Dedifferentiated amniotic fluid mesenchymal stem cell (primary cell): ENCODE measurements around the gene DUSP14.

Experiments used
- DNase-seq: peaks from one replicate; pipeline ENCODE4 v3.0.0-alpha.2; 2016; ENCODE audit errors: extremely low spot score

DUSP14 gene

DNA sequence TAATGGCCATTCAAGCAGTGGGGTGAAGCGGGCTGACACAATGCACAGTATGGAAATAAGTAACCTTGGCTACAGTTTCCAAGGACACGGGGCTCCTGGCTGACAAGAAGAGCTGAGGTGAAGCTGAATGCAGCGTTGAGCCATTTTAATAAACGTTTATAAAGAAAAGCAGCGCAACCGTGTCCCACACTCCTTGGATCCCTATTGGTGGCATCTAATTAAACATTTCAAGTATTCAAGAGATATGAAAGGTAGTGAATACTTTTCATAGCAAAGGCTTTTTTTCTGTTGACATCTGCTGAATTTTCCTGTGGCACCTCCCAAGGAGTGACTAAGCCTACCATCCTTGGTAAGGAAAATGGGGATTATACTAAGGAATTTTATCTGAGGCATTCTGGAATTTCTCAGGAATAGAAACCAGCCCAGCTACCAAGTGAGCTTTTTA, 26.5 kb downstream of the DUSP14 start:
- no peak for DNase-seq

DNA sequence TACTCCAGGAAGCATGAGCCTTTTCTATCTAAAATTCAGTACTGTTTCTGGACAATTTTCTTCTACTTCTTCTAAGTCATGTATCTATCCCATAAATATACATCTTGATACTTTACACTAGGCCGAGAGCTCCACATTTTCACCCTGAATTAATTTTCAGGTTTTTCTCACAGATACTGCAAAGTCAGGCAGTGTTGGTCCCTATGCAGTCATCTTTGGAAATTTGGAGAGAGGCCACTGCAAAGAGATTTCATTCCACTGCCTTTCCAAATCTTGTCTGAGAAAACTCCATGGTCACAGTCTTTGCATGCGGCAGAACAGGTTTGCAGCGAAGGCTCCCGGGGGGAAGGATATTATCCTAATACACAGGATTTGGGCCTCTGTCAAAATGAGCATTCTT, 28.2 kb downstream of the DUSP14 start:
- no peak for DNase-seq

DNA sequence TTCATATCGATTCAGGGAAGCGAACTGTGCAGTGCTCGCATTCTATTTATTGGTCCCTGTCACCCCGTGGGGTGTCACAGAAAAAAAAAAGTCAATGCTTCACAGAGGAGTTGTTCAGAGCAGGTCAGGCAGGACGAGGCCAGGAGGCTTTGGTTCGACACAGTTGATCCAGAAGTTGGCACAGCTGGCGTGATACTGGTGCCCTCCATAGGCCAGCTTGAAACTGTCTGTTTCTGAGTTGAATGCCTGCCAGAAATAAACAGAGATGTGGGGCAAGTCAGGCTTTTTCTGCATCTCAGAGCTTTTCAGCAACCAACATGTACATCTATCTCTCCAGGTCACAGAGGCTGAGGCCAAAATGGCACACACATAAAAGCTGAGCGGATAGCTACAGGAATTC, 29.1 kb downstream of the DUSP14 start:
- DNase-seq: no peak

DNA sequence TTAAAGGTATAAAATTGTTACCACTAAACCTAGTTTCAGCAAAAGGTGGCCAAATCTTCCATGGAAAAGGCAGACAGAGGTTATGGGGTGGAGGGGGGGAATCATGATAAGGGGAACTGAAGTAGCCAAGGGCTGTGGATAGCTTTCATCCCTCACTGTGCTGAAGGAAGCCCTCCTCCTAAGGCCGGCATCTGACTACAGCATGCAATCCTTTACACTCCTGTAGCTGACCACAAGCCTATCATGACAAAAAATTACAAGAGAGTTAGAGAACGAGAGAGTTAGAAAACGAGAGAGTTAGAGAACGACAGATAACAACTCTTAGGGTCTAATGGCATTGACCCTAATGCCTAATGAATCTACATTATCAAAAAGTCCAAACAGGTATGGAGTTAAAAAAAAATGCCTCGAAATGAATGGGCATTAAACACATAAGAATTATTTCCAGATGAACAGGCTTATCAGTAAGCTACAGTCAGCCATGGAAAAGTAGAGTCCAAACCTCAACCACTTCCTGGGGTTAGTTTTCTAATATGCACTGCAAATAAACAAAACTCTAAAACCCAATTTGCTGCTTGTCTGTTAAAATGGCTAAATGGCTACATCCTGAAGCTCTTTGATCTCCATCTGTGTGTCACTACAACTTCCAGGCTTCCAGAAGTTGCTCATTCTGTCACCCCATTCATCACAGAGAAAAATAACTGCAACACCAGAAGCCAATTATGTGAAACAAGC, 29.7 kb downstream of the DUSP14 start:
- no peak for DNase-seq

DNA sequence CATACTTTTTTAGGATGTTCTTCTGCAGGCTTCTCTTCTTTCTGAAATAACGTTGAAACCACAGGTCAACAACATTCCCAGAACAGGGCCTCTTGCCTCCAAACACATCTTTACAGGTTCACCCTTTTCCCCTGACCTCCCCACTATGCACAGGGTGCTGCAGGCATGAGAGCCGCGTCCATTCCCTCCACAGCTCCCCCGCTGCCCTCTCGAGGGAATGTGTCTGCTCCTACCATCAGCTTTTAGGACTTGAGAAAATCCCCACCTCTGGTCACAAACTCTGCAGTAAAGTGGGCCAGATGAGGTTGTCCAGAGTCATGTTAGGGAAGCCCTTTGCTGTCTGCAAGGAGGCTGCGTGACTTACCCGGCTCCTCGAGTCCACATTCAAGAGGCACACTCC, 30.5 kb downstream of the DUSP14 start:
- no peak for DNase-seq

DNA sequence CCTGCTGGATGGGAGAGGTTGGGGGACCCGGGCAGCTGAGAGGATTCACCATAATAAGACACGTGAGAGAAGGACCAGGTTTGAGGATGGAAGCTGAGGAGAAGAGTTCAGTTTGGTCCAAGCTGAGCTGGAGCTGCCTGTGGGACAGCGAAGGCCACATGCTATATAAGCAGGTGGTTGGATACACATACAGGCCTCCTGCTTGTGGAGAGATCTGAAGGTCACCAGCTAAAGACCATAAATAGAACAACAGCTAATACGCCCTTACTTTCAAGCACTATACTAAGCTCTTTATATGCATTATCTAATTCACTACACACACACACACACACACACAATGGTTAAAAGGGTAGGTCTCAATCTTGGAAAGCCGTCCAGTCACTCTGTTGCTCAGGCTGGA, 32.1 kb downstream of the DUSP14 start:
- no peak for DNase-seq

DNA sequence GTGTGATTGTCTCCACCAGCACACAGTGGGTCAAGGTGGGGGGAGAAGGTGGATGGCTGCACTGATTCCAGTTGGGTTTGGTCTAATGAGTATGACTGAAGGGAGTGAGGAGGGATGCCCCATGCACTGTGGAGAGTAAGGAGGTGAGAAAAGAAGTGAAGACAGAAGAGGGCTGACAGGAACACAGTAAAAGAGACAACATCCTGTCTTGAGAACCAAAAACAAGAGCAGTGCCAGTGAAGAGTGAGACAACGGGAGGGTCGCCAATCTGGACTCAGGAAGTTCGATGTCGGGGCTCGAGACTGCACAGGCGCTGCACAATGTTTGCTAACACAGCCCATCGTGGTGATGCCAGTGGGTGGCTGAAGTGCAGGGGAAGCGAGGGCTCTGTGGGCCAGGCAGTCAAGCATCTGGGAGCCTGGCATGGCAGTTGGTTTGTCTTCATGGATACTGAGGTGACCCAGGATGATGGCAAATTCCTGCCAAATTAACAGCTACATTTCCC, 34.1 kb downstream of the DUSP14 start:
- no peak for DNase-seq

DNA sequence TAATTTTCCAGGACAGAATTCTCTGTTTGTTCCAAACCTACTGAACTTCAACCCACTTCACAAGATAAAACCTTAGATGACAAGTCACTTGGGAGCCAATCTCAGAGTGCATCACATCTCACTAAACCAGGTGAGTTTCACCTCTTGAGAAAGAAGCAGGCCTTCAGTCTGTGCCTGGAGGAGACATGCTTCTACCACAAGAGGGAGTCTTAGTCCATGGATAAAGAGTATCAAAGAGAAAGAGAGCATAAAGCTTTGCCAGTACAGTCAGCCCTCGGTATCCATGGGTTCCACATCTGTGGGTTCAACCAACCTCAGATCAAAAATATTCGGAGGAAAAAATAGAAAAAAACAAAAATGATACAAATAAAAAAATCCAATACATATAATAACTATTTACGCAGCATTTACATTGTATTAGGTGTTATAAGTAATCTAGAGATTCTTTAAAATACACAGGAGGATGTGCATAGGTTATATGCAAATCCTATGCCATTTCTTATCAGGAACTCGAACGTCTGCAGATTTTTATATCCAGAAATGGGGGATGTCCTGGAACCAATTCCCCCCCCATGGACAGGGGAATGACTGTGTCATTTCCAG, 37.7 kb downstream of the DUSP14 start:
- DNase-seq: peak; percentile 63

DNA sequence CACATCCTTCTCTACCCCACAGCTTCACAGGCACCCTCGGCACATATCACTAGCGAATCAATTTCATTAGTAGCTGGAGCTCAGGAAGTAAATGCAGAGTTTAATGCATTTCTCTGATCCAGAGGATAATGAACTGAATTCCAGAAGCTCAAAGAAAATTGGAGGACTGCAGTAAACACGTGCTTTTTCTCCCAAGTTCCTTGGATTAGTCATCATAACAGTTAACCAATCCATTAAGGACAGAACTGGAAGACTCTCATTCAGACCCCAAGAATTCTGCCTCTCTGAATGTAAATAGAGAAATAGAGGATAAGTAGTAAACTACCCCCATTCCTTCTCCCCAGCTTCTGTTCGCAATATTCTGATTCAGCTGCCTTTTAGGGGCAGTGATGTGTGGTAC, 40.7 kb downstream of the DUSP14 start:
- no peak for DNase-seq

DNA sequence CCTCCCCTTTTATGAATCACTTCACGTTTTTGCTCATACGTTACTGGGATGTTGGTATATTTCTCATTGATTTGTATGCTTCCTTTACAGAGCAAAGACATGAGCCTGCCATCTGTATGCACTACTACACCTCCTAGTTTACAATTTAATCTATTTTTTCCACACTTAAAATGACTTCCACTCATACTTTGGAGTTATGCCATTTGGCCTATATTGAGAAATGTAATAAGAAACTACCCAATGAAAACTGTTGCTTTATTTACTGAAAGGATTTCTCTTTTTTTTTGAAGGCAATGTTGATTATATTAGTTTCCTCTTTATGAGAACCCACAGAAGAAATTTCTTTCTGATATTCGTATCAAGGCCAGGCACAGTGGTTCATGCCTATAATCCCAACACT, 43.1 kb downstream of the DUSP14 start:
- DNase-seq: no peak

DNA sequence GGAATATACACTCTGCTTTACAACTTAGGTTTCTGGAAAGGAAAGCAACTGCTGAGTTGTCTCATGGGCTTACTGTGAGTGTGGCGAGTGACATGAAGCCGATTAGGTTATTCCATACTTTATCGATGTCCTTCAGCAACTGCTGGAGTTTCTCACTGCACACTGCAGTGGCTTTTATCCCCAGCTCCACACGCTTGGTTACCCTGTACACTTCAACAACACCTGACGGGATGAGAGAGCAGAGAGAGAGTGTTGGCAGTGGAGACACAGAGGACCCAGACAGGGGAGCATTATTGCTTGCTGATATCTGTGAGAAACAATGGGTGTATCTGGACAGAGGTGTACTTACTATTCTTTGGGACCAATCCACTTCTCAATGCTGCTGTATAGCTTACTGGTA, 46.2 kb downstream of the DUSP14 start:
- DNase-seq: no peak

DNA sequence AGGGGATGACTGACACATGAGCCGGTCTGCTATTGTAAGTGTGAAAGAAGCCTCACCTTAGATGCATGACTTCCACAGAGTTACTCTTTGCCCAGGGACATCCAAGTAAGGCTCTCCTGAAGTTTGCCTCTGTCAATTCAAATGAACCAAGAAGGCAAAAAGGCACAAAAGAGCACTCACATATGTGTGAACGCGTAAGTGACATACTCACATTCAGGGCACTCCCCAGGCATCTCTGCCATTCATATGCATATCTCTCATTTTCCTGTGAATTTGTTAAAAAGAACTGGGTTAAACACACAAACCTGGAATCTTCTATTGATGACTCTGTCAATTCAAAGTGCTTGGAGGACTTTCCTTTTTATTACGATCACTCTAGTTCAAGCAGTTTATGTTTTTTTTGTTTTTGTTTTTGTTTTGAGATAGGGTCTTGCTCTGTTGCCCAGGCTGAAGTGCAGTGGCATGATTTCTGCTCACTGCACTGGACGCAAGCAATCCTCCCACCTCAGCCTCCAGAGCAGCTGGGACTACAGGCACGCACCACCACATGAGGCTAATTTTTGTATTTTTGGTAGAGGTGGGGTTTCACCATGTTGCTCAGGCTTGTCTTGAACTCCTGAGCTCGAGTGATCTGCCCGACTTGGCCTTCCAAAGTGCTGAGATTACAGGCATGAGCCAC, 49.4 kb downstream of the DUSP14 start:
- no peak for DNase-seq

DNA sequence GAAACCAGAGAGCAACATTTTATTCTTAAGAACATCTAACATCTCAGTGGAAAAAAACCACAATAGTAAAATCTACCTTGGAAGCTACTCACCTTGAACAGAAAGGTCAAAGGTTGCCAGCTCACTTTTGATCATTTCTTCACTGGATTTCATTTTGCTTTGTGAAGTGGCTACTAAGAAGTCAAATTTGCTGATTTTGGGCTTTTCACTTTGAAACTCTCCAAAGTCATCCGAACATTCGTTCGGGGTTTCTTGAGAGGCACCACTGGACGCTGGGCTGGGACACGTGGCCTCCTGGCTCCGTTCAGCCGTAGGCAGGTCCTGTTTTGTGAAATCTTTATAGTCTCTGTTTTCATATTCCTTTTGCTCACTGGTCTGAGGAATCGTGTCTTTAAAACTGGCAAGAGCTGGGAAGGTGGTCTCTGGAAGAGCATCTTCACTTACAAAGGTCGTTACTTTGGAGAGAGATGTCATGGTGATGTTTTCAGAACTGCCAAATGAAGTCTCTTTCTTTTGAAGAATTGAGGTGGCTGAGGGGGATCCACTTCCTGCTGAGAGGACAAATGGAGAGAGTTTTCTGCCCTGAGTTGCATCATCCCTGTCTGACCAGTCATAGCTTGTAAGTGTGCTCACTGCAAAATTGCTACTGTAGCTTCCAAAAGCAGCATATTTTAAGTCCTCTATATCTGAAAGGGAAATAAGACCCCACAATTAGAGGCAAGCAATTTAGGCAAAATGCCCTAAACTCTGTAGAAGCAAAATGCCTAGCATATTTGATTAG, 52.4 kb downstream of the DUSP14 start:
- DNase-seq: peak; percentile 83

DNA sequence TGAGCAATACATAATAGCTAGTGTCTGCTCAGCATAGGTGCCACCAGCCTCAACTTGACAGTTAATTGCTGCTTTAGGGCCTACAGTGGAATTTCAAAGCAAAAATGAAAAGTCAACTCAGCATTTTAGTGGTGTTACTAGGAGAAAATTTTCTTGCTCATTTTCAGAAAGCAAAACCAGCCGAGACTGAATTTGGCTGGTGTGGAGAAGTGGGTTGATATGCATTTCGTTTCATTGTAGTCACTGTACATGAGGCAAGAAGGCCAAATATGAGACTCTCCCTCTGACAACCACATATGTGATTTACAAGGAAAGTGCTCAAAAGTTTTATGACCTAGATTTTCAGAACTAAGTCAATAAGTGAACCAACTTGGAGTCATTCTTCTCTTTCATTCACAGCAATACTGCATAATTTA, 54.0 kb downstream of the DUSP14 start:
- no peak for DNase-seq

DNA sequence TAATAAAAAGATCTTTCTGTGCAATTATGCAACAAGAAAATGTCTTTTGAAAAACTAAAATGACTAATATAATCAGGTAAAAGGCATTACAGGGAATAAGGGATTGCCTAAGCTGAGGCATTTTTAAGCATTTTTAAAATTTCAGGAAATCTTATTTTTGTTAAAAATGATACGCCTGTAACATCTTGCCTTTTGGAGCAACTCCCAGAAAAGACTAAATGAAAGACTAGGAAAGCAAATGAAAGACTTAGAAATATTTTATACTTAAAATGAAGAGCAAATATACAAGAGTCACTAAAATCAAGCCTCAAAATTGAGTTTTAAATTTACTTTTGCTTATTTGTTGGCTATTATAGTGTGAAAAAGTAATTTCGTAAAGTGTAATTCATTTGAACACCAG, 55.8 kb downstream of the DUSP14 start:
- no peak for DNase-seq

DNA sequence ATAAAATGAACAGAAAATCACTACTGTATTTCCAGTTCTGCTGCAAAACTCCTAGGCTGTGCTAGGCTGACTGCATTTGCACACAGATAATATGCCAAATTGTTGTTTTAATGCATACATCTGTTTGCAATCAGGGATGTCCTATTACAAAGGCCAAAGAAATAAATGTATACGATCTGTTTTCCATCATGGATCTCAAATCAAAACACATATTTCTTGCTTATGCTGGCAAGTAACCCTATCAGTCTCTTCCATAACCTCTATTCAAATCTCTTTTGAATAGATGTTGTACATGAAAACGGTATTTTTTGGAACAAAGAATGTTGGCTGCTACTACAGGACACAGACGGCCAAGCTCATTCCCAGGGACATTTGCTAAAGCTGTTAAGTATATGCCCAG, 56.6 kb downstream of the DUSP14 start:
- no peak for DNase-seq

DNA sequence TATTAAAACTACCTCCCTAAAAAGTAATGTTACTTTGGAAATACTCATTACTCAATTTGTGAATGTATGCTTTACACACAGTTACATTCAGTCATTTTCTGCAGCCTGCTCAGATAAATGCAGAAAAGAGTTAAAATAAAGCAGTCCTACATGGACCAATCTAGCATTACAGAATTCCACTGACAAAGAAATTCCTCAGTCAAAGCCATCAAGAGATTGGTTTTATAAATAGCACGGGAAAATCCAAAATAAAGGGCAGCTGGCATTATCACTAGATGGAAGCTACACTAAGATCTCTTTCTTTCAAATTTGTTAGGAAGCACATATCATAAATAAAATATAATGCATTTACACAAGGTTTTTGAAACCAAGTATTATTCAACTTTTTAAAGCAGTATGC, 58.3 kb downstream of the DUSP14 start:
- no peak for DNase-seq

DNA sequence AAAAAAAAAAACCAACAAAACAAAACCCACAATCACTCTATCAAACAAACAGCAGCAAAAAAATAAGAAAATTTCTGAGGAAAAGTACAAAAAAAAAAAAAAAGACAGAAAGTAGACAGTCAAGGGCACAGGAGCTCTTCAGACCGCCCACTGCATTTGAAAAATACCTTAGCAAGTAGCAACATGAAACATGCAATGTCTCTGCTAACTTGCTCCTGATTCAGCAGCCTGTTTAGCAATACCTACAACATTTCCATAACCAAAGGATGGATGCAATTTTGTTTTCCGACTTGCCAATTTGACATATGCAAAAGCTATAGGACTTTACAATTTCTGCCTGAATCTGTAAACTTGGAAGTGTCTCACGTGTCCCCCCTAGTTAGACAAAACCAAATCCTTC, 62.1 kb downstream of the DUSP14 start:
- DNase-seq: no peak

DNA sequence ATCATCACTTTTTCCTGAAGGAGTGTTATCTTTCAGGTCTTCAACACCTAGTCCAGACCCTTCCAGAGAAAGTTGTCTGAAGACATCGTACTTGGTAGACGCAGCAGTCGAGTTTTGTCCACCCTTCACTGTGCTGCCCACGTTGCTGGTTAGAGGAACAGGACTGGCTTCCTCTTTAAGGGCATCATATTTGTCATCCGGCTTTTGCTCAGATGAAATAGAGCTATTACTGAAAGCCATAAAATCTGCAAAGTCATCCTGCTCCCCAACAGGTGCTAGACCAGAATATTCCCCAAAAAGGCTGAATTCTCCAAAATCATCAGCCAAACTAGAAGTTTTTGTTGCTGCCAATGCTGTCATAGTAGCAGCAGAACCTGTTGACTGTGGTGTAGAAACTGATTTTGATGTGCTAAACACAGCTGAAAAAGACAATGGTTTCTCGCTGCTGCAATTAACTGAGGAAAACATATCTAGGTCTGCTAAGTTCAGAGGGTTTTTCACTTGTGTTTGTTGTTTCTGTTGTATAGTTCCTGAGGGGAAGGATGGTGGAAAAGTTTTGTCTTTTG, 63.8 kb downstream of the DUSP14 start:
- DNase-seq: no peak

DNA sequence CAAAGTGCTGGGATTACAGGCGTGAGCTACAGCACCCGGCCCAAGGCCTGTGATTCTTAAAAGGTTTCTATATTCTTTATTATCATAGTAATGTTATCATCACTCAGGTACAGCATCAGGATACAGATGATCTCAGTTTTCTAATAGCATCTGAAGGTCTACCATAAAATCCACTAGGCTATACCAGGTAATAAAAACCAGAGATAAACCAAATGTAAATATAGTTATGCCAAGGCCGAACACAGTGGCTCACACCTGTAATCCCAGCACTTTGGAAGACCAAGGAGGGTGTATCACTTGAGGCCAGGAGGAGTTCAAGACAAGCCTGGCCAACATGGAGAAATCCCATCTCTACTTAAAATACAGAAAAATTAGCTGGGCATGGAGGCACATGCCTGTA, 65.7 kb downstream of the DUSP14 start:
- no peak for DNase-seq

DNA sequence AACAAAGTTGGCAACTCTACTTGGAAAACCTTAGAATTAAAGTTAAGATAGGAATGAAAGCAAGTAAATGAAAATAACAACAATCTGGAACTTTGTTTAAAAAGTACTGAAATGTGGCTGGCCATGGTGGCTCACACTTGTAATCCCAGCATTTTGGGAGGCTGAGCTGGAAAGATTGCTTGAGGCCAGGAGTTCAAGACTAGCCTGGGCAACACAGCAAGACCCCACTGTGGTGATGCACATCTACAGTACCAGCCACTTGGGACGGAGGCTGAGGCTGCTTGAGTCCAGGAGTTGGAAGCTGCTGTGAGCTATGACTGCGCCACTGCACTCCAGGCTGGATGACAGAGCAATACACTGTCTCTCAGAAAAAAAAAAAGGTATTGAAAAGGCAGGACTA, 67.8 kb downstream of the DUSP14 start:
- DNase-seq: no peak

DNA sequence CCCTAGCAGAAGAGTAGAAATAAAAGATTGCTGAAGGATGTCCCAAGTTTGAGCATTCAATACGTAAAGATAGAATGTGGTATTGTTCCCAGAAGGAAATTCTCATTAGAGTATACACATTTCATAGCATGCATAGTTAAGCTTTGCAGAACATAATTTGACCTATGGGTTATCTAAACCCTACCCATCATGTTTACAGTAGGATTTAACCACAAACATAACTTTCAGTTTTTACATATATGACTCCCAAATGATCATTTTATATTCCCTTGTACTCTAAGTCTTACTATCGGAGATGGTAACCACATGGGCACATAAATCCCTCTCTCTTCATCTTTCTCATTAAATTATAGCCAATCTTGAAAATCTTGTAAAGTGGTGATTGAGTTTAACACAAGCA, 68.6 kb downstream of the DUSP14 start:
- DNase-seq: no peak
